ENCODE data around the gene MOGAT3.

DNA sequence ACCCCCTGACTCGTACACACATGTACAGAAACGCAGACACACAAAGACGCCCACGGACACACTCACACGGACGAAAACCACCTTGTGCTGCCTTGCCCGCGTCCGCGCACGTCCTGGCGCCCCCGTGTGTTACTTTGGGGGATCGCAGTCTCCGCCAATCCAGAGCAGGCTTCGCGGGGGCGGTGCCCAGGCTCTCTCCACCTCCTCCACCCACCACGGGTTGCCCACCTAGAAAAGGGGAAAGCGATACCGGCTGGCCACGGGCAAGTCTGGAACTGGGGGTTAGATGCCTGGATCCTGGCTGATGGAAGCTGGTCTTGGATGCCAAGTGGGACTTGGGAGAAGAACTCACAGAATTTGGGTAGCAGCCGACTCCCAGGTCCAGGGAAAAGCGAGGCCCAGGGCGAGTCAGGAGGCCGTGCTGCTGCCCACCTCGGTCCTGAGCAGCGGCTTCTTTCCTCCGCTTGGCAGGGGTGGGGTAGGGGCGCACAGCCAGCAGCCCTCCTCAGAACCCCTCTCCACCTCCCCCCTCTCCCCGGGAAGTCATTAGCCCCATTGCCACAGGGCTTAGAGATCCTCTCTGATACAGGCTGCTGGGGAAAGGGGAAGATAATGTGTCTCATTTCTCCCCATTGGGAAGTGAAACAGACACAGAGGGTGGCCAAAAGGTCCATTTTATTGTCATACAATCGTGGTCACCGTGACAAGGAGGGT, 30.8 kb downstream of the MOGAT3 start:
- TF ChIP-seq RAD21 (CRISPR knock-in tag; conservative IDR thresholded peaks at IDR 0.05 in 1 of 2, IDR thresholded peaks at IDR 0.05 in 1 of 2): peak; percentile 60 to 80
- TF ChIP-seq, protein P1, sequence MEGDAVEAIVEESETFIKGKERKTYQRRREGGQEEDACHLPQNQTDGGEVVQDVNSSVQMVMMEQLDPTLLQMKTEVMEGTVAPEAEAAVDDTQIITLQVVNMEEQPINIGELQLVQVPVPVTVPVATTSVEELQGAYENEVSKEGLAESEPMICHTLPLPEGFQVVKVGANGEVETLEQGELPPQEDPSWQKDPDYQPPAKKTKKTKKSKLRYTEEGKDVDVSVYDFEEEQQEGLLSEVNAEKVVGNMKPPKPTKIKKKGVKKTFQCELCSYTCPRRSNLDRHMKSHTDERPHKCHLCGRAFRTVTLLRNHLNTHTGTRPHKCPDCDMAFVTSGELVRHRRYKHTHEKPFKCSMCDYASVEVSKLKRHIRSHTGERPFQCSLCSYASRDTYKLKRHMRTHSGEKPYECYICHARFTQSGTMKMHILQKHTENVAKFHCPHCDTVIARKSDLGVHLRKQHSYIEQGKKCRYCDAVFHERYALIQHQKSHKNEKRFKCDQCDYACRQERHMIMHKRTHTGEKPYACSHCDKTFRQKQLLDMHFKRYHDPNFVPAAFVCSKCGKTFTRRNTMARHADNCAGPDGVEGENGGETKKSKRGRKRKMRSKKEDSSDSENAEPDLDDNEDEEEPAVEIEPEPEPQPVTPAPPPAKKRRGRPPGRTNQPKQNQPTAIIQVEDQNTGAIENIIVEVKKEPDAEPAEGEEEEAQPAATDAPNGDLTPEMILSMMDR (IDR thresholded peaks at IDR 0.05 in 2 of 3, conservative IDR thresholded peaks at IDR 0.05 in 1 of 3; ENCODE audit: insufficient read depth in 2 of 3, low read depth in 1 of 3, low read length in 3 of 3): peak; percentile 89 to 98 (median 94)
- no peak for TF ChIP-seq HDAC6 (IDR thresholded peaks at IDR 0.05; ENCODE audit: low read depth, low read length)
- TF ChIP-seq MAZ (CRISPR knock-in tag; conservative IDR thresholded peaks at IDR 0.05 in 1 of 2, IDR thresholded peaks at IDR 0.05 in 1 of 2): peak in 1 of 2 experiments; percentile 65; a peak in 2 of 4 replicates
- TF ChIP-seq, protein P2, sequence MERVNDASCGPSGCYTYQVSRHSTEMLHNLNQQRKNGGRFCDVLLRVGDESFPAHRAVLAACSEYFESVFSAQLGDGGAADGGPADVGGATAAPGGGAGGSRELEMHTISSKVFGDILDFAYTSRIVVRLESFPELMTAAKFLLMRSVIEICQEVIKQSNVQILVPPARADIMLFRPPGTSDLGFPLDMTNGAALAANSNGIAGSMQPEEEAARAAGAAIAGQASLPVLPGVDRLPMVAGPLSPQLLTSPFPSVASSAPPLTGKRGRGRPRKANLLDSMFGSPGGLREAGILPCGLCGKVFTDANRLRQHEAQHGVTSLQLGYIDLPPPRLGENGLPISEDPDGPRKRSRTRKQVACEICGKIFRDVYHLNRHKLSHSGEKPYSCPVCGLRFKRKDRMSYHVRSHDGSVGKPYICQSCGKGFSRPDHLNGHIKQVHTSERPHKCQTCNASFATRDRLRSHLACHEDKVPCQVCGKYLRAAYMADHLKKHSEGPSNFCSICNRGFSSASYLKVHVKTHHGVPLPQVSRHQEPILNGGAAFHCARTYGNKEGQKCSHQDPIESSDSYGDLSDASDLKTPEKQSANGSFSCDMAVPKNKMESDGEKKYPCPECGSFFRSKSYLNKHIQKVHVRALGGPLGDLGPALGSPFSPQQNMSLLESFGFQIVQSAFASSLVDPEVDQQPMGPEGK (CRISPR knock-in tag; IDR thresholded peaks at IDR 0.05; ENCODE audit: borderline replicate concordance): no peak

Measured in K562 (cell line).